ENCODE data around the gene ZFYVE26. TPM values are rescaled to one million over a fixed set of nuclear protein-coding genes. Genes with fewer than 3 reads are reported as not detected.

The ZFYVE26 gene
- total and polyA plus RNA-seq, 4 experiments from 2014 or later, result 0.95 to 38.1 (median 19.7) TPM

DNA sequence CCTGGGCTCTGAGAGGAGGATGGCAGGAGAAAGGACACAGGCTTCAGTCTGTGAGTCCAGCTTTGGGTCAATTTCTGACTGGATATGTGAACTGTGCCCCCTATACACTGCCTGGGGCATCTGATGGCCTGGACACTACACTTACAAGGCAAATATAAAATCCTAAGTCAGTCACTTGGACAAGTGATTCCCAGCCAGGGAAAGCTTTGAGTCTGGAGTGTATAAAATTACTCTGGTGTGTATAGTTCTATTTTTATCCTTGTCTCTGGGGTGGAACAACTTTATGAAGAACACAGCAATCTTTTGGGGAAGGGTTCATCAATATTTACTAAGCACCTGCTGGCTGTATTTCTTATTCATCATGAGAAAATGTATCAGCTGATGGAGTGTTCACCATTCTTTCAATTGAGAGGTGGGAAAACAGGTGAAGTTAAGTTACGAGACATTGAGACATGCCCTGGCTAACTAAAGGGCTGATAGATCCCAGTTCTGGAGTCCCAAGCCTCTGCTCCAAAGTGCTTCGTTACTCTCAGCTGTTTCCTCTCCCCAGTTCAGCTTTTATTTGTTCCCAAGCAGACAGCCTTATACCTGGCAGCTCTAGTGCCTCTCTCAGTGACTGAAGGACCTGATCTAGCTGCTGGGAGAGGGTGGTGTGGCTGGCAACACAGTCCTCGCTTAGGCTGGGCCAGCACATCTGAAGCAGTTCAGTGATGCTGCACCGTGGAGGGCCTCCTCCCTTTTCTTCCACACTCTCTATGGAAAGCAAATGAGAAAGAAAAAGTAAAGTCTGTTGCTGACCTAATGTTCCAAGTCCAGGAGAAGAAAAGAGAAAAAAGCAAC is 30.9 kb downstream of the ZFYVE26 start:
- ChIA-PET POLR2A (ENCODE audit: partially characterized antibody) (no interaction called here), CTCF (ENCODE audit: partially characterized antibody) (interaction anchor here (1.0 kb wide), 1 partner anchor 10 kb away, joined by 3 read pairs; no protein-coding TSS in a partner anchor)
- Mint-ChIP-seq H3K36me3 (peaks cover 93 to 98% of the 10 kb centered on the region in 2 donors), H3K4me3 (no peak overlapping the region), H3K9me3 (no peaks in the 10 kb centered on the region), H3K27ac (peak overlapping the region in 1 of 7 donors; percentile 42), H3K4me1 (peaks cover 0 to 1% (median under 1%) of the 10 kb centered on the region in 4 donors), H3K27me3 (no peaks in the 10 kb centered on the region)
- intact Hi-C loops (cut with micrococcal nuclease), result no loop called here
- no peaks in the 10 kb centered on the region for H3K9me3 ChIP-seq (ENCODE audit: control insufficient read depth in 1 of 2, low read length in 2 of 2)
- H3K4me3 ChIP-seq (ENCODE audit: low read length in 2 of 2), result no peak overlapping the region
- no peak overlapping the region for H3K27ac ChIP-seq (ENCODE audit: low read depth, low read length)
- no peak for DNase-seq
- H3K27me3 ChIP-seq (ENCODE audit: insufficient read depth, low read length), result no peaks in the 10 kb centered on the region
- no peaks in the 10 kb centered on the region for H3K4me1 ChIP-seq (ENCODE audit: insufficient read depth, low read length)
- H3K36me3 ChIP-seq (ENCODE audit: insufficient read depth, low read length), result peaks cover 88% of the 10 kb centered on the region

DNA sequence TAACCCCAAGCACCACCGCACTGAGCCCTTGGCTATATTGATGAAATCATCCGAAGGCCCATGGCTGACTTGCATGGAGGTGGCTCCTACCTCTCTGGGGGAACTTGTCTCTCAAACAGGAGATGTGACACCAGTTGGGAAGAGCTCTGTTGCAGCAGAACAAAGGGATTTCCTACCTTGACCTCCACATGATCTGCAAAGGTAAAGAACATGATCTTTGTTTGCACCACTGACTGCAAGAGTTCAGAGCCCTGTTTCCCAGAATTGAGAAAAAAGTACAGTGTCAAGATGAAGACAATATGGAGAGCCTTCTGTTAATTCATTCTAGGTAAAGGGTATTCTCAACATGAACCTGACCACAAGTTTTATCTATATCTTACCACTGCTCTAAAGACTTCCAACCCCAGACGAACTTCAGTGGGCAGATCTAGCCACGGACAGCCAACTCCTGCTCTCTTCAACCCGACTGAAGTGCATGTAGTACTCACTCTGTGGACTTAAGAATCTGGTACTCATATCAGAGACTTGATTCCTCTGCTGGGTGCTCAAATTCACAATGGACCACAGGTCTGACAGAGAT is 32.1 kb downstream of the ZFYVE26 start:
- no peaks in the 10 kb centered on the region for H3K27me3 ChIP-seq (ENCODE audit: insufficient read depth, low read length)
- CTCF ChIA-PET (ENCODE audit: partially characterized antibody), result no interaction called here
- no peak for DNase-seq
- peaks cover 90 to 96% of the 10 kb centered on the region in 2 donors for H3K36me3 Mint-ChIP-seq
- H3K27ac ChIP-seq (ENCODE audit: low read depth, low read length), result no peak overlapping the region
- no peak overlapping the region for H3K4me3 ChIP-seq (ENCODE audit: low read length in 2 of 2)
- no peaks in the 10 kb centered on the region for H3K27me3 Mint-ChIP-seq
- H3K36me3 ChIP-seq (ENCODE audit: insufficient read depth, low read length), result peaks cover 82% of the 10 kb centered on the region
- peaks cover 0 to 1% (median under 1%) of the 10 kb centered on the region in 4 donors for H3K4me1 Mint-ChIP-seq
- H3K27ac Mint-ChIP-seq, result peak overlapping the region in 1 of 7 donors; percentile 37
- intact Hi-C loops (cut with micrococcal nuclease), result no loop called here
- H3K9me3 Mint-ChIP-seq, result no peaks in the 10 kb centered on the region
- no peaks in the 10 kb centered on the region for H3K4me1 ChIP-seq (ENCODE audit: insufficient read depth, low read length)
- POLR2A ChIA-PET (ENCODE audit: partially characterized antibody), result no interaction called here
- no peaks in the 10 kb centered on the region for H3K9me3 ChIP-seq (ENCODE audit: control insufficient read depth in 1 of 2, low read length in 2 of 2)
- no peak overlapping the region for H3K4me3 Mint-ChIP-seq

GRCh38 chr14:67782090-67782489 is 34.3 kb downstream of the ZFYVE26 start:
- H3K4me3 Mint-ChIP-seq, result no peak overlapping the region
- peaks cover 88 to 91% of the 10 kb centered on the region in 2 donors for H3K36me3 Mint-ChIP-seq
- Histone ChIP-seq H3K27me3 (ENCODE audit: insufficient read depth, low read length) (no peaks in the 10 kb centered on the region), H3K36me3 (ENCODE audit: insufficient read depth, low read length) (peaks cover 81% of the 10 kb centered on the region), H3K4me1 (ENCODE audit: insufficient read depth, low read length) (no peaks in the 10 kb centered on the region), H3K9me3 (ENCODE audit: control insufficient read depth in 1 of 2, low read length in 2 of 2) (no peaks in the 10 kb centered on the region), H3K4me3 (ENCODE audit: low read length in 2 of 2) (no peak overlapping the region), H3K27ac (ENCODE audit: low read depth, low read length) (no peak overlapping the region)
- H3K9me3 Mint-ChIP-seq, result no peaks in the 10 kb centered on the region
- CTCF ChIA-PET (ENCODE audit: partially characterized antibody), result no interaction called here
- POLR2A ChIA-PET (ENCODE audit: partially characterized antibody), result no interaction called here
- H3K4me1 Mint-ChIP-seq, result peaks cover 0 to 1% (median under 1%) of the 10 kb centered on the region in 4 donors
- no peaks in the 10 kb centered on the region for H3K27me3 Mint-ChIP-seq
- H3K27ac Mint-ChIP-seq, result peak overlapping the region in 2 of 7 donors; percentile 9 to 79
- DNase-seq, result no peak
- intact Hi-C loops (cut with micrococcal nuclease), result no loop called here

GRCh38 chr14:67778792-67779191 is 37.6 kb downstream of the ZFYVE26 start:
- no peak for DNase-seq
- Mint-ChIP-seq H3K9me3 (no peaks in the 10 kb centered on the region), H3K27me3 (no peaks in the 10 kb centered on the region), H3K27ac (peak overlapping the region in 2 of 7 donors; percentile 48 to 51), H3K36me3 (peaks cover 86 to 91% of the 10 kb centered on the region in 2 donors), H3K4me1 (no peaks in the 10 kb centered on the region), H3K4me3 (no peak overlapping the region)
- no peaks in the 10 kb centered on the region for H3K4me1 ChIP-seq (ENCODE audit: insufficient read depth, low read length)
- no peak overlapping the region for H3K27ac ChIP-seq (ENCODE audit: low read depth, low read length)
- no peaks in the 10 kb centered on the region for H3K9me3 ChIP-seq (ENCODE audit: control insufficient read depth in 1 of 2, low read length in 2 of 2)
- ChIA-PET POLR2A (ENCODE audit: partially characterized antibody) (no interaction called here), CTCF (ENCODE audit: partially characterized antibody) (no interaction called here)
- H3K27me3 ChIP-seq (ENCODE audit: insufficient read depth, low read length), result no peaks in the 10 kb centered on the region
- H3K4me3 ChIP-seq (ENCODE audit: low read length in 2 of 2), result no peak overlapping the region
- peaks cover 83% of the 10 kb centered on the region for H3K36me3 ChIP-seq (ENCODE audit: insufficient read depth, low read length)
- intact Hi-C loops (cut with micrococcal nuclease), result no loop called here

DNA sequence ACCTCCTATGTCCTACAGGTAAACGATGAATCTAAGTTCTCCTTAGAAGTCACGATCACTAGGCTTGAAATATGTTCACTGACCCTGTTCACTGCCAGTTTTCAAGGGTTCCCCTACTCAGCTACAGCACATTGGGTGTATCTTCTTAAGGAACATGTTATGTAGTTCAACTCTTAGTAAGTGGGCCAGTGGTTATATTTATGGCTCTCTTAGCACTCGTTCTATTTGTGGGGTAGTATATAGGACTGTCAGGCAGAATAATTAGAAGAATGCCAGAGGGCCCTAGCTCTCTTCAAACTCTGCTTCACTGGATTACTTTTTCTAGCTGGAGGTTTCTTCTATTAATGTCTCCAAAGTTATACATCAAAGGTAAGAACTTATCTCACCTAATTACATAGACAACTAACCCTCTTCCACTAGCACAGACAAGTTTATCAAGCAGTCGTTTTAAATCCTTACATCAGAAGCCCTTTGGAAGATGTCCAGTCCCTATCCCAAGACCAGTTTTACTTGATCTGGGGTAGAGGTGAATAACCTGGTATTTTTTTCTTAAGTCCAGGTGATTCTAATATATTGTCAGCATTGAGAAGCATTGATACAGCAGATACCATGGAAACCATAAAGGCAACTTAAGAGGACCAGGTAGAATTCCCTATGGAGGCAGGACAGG is 39.6 kb downstream of the ZFYVE26 start:
- no peak overlapping the region for H3K27ac Mint-ChIP-seq
- no peak overlapping the region for H3K4me3 ChIP-seq (ENCODE audit: low read length in 2 of 2)

GRCh38 chr14:67773844-67774377 is 42.5 kb downstream of the ZFYVE26 start:
- H3K4me3 ChIP-seq (ENCODE audit: low read length in 2 of 2), result no peak overlapping the region
- H3K9me3 Mint-ChIP-seq, result no peaks in the 10 kb centered on the region
- no peaks in the 10 kb centered on the region for H3K27me3 Mint-ChIP-seq
- H3K36me3 Mint-ChIP-seq, result peaks cover 82 to 91% of the 10 kb centered on the region in 2 donors
- ChIA-PET CTCF (ENCODE audit: partially characterized antibody) (interaction anchor here (0.5 kb wide), 1 partner anchor 18 kb away, joined by 3 read pairs; no protein-coding TSS in a partner anchor), POLR2A (ENCODE audit: partially characterized antibody) (no interaction called here)
- intact Hi-C loops (cut with micrococcal nuclease), result no loop called here
- no peaks in the 10 kb centered on the region for H3K27me3 ChIP-seq (ENCODE audit: insufficient read depth, low read length)
- DNase-seq, result no peak
- no peak overlapping the region for H3K4me3 Mint-ChIP-seq
- H3K27ac Mint-ChIP-seq, result no peak overlapping the region
- H3K27ac ChIP-seq (ENCODE audit: low read depth, low read length), result no peak overlapping the region
- no peaks in the 10 kb centered on the region for H3K4me1 ChIP-seq (ENCODE audit: insufficient read depth, low read length)
- no peaks in the 10 kb centered on the region for H3K9me3 ChIP-seq (ENCODE audit: control insufficient read depth in 1 of 2, low read length in 2 of 2)
- H3K4me1 Mint-ChIP-seq, result no peaks in the 10 kb centered on the region
- peaks cover 80% of the 10 kb centered on the region for H3K36me3 ChIP-seq (ENCODE audit: insufficient read depth, low read length)

More for the DNA sequence above, 39.6 kb downstream of the ZFYVE26 start:
- peaks cover 81% of the 10 kb centered on the region for H3K36me3 ChIP-seq (ENCODE audit: insufficient read depth, low read length)
- Mint-ChIP-seq H3K36me3 (peaks cover 86 to 90% of the 10 kb centered on the region in 2 donors), H3K4me1 (no peaks in the 10 kb centered on the region), H3K27me3 (no peaks in the 10 kb centered on the region), H3K4me3 (no peak overlapping the region), H3K9me3 (no peaks in the 10 kb centered on the region)
- H3K4me1 ChIP-seq (ENCODE audit: insufficient read depth, low read length), result no peaks in the 10 kb centered on the region
- ChIA-PET POLR2A (ENCODE audit: partially characterized antibody) (no interaction called here), CTCF (ENCODE audit: partially characterized antibody) (interaction anchor here (1.1 kb wide), 1 partner anchor 1067 kb away, joined by 3 read pairs; no protein-coding TSS in a partner anchor)
- intact Hi-C loops (cut with micrococcal nuclease), result no loop called here
- no peak for DNase-seq
- H3K9me3 ChIP-seq (ENCODE audit: control insufficient read depth in 1 of 2, low read length in 2 of 2), result no peaks in the 10 kb centered on the region
- H3K27me3 ChIP-seq (ENCODE audit: insufficient read depth, low read length), result no peaks in the 10 kb centered on the region
- no peak overlapping the region for H3K27ac ChIP-seq (ENCODE audit: low read depth, low read length)

GRCh38 chr14:67768219-67768618 is 48.2 kb downstream of the ZFYVE26 start:
- H3K4me1 ChIP-seq (ENCODE audit: insufficient read depth, low read length), result no peaks in the 10 kb centered on the region
- no peak overlapping the region for H3K4me3 ChIP-seq (ENCODE audit: low read length in 2 of 2)
- no peaks in the 10 kb centered on the region for H3K4me1 Mint-ChIP-seq
- H3K4me3 Mint-ChIP-seq, result no peak overlapping the region
- H3K27me3 Mint-ChIP-seq, result no peaks in the 10 kb centered on the region
- ChIA-PET POLR2A (ENCODE audit: partially characterized antibody) (no interaction called here), CTCF (ENCODE audit: partially characterized antibody) (no interaction called here)
- DNase-seq, result no peak
- H3K27ac ChIP-seq (ENCODE audit: low read depth, low read length), result no peak overlapping the region
- no peak overlapping the region for H3K27ac Mint-ChIP-seq
- H3K9me3 Mint-ChIP-seq, result no peaks in the 10 kb centered on the region
- peaks cover 70 to 89% of the 10 kb centered on the region in 2 donors for H3K36me3 Mint-ChIP-seq
- intact Hi-C loops (cut with micrococcal nuclease), result no loop called here
- H3K27me3 ChIP-seq (ENCODE audit: insufficient read depth, low read length), result no peaks in the 10 kb centered on the region
- no peaks in the 10 kb centered on the region for H3K9me3 ChIP-seq (ENCODE audit: control insufficient read depth in 1 of 2, low read length in 2 of 2)
- H3K36me3 ChIP-seq (ENCODE audit: insufficient read depth, low read length), result peaks cover 71% of the 10 kb centered on the region

All from CD4-positive, alpha-beta memory T cell (primary cell).